ENCODE results near the gene PAPSS1. TPM values are rescaled to one million over a fixed set of nuclear protein-coding genes. Genes with fewer than 3 reads are reported as not detected.

Gene PAPSS1
- total RNA-seq, 1 experiment from 2014 or later = 59.0 TPM

DNA sequence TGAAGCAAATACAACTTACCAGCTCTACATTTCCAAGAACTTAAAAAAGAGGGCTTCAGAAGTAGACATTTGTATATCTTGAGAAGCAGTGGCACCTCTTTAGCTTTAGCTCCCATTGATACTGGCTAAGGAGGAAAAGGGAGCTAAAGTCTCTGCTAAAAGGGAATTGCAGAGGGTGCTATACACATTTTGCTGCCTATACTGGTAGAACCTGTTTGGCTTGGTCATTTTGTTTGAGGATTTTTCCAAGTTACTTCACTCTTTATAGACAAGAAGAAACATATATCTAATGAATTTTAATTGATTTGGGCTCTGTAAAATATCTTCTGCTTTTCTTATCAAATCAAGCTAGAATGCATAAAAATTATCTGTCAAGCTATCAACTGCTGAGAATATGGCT is 11.8 kb downstream of the PAPSS1 start:
- no peaks in the 10 kb centered on the region for H4K20me1 ChIP-seq (ENCODE audit: insufficient read depth)
- no peak overlapping the region for H3K9ac ChIP-seq (ENCODE audit: low read length)
- ATAC-seq (no peak), DNase-seq (ENCODE audit: low read depth, low spot score) (no peak)
- CTCF ChIA-PET = interaction anchor here (1.2 kb wide), 1 partner anchor 12 kb away, joined by 4 read pairs; the partner anchor contains the start of gene PAPSS1
- POLR2A ChIA-PET = no interaction called here
- TF ChIP-seq ZFX (IDR thresholded peaks at IDR 0.05) = no peak
- TF ChIP-seq EZH2phosphoT487 (IDR thresholded peaks at IDR 0.05; ENCODE audit: borderline replicate concordance) = no peak
- no peak for TF ChIP-seq TCF7L2 (IDR thresholded peaks at IDR 0.05; ENCODE audit: borderline replicate concordance, extremely low read depth, insufficient read depth, insufficient read length)
- no peak for TF ChIP-seq RAD21 (IDR thresholded peaks at IDR 0.05; ENCODE audit: low read depth)
- TF ChIP-seq FOSL1 (IDR thresholded peaks at IDR 0.05; ENCODE audit: low read depth) = no peak
- no peak for TF ChIP-seq POLR2AphosphoS5 (IDR thresholded peaks at IDR 0.05; ENCODE audit: low read depth, low read length)
- TF ChIP-seq, protein P1, sequence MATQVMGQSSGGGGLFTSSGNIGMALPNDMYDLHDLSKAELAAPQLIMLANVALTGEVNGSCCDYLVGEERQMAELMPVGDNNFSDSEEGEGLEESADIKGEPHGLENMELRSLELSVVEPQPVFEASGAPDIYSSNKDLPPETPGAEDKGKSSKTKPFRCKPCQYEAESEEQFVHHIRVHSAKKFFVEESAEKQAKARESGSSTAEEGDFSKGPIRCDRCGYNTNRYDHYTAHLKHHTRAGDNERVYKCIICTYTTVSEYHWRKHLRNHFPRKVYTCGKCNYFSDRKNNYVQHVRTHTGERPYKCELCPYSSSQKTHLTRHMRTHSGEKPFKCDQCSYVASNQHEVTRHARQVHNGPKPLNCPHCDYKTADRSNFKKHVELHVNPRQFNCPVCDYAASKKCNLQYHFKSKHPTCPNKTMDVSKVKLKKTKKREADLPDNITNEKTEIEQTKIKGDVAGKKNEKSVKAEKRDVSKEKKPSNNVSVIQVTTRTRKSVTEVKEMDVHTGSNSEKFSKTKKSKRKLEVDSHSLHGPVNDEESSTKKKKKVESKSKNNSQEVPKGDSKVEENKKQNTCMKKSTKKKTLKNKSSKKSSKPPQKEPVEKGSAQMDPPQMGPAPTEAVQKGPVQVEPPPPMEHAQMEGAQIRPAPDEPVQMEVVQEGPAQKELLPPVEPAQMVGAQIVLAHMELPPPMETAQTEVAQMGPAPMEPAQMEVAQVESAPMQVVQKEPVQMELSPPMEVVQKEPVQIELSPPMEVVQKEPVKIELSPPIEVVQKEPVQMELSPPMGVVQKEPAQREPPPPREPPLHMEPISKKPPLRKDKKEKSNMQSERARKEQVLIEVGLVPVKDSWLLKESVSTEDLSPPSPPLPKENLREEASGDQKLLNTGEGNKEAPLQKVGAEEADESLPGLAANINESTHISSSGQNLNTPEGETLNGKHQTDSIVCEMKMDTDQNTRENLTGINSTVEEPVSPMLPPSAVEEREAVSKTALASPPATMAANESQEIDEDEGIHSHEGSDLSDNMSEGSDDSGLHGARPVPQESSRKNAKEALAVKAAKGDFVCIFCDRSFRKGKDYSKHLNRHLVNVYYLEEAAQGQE (IDR thresholded peaks at IDR 0.05; ENCODE audit: low read depth) = no peak
- no peak for TF ChIP-seq ZNF274 (IDR thresholded peaks at IDR 0.05; ENCODE audit: low read depth, low read length)
- TF ChIP-seq EGR1 (IDR thresholded peaks at IDR 0.05; ENCODE audit: low read depth) = no peak
- TF ChIP-seq, protein P2, sequence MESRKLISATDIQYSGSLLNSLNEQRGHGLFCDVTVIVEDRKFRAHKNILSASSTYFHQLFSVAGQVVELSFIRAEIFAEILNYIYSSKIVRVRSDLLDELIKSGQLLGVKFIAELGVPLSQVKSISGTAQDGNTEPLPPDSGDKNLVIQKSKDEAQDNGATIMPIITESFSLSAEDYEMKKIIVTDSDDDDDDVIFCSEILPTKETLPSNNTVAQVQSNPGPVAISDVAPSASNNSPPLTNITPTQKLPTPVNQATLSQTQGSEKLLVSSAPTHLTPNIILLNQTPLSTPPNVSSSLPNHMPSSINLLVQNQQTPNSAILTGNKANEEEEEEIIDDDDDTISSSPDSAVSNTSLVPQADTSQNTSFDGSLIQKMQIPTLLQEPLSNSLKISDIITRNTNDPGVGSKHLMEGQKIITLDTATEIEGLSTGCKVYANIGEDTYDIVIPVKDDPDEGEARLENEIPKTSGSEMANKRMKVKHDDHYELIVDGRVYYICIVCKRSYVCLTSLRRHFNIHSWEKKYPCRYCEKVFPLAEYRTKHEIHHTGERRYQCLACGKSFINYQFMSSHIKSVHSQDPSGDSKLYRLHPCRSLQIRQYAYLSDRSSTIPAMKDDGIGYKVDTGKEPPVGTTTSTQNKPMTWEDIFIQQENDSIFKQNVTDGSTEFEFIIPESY (IDR thresholded peaks at IDR 0.05; ENCODE audit: extremely low read depth, insufficient replicate concordance, low read length) = no peak
- TF ChIP-seq EZH2 (IDR thresholded peaks at IDR 0.05) = no peak
- TF ChIP-seq POLR2A (IDR thresholded peaks at IDR 0.05; ENCODE audit: borderline replicate concordance, extremely low read depth, insufficient read depth, insufficient read length) = no peak
- TF ChIP-seq, protein P3, sequence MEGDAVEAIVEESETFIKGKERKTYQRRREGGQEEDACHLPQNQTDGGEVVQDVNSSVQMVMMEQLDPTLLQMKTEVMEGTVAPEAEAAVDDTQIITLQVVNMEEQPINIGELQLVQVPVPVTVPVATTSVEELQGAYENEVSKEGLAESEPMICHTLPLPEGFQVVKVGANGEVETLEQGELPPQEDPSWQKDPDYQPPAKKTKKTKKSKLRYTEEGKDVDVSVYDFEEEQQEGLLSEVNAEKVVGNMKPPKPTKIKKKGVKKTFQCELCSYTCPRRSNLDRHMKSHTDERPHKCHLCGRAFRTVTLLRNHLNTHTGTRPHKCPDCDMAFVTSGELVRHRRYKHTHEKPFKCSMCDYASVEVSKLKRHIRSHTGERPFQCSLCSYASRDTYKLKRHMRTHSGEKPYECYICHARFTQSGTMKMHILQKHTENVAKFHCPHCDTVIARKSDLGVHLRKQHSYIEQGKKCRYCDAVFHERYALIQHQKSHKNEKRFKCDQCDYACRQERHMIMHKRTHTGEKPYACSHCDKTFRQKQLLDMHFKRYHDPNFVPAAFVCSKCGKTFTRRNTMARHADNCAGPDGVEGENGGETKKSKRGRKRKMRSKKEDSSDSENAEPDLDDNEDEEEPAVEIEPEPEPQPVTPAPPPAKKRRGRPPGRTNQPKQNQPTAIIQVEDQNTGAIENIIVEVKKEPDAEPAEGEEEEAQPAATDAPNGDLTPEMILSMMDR (IDR thresholded peaks at IDR 0.05 in 2 of 3, conservative IDR thresholded peaks at IDR 0.05 in 1 of 3; ENCODE audit: borderline replicate concordance in 1 of 3, insufficient read depth in 1 of 3, low read depth in 2 of 3, low read length in 2 of 3) = no peak
- H3K9me3 ChIP-seq (ENCODE audit: control insufficient read depth in 1 of 2, insufficient read depth in 1 of 2, low read depth in 1 of 2, low read length in 2 of 2) = peaks cover 5 to 6% of the 10 kb centered on the region in 2 experiments; a peak in 3 of 4 replicates
- H3K4me1 ChIP-seq (ENCODE audit: control insufficient read depth in 1 of 2, insufficient read depth in 2 of 2, low read length in 2 of 2) = peaks cover 0 to 9% of the 10 kb centered on the region in 2 experiments; a peak in 1 of 4 replicates
- no peak overlapping the region for H3K4me3 ChIP-seq (replicated peaks in 1 of 2; ENCODE audit: low read depth in 1 of 2, low read length in 2 of 2)
- no peaks in the 10 kb centered on the region for H3K36me3 ChIP-seq (ENCODE audit: control insufficient read depth in 1 of 2, insufficient read depth in 2 of 2, low read length in 2 of 2)
- no TSS peak for BruUV-seq (replicated peaks)
- H3K27me3 ChIP-seq (ENCODE audit: insufficient read depth, low read length) = no peaks in the 10 kb centered on the region
- intact Hi-C loops (cut with micrococcal nuclease) = no loop called here
- no peak overlapping the region for H2AFZ ChIP-seq (ENCODE audit: low read depth, low read length, poor library complexity, severe bottlenecking)
- RAD21 ChIA-PET (ENCODE audit: low non-redundant PET in 1 of 2, low total read pairs in 2 of 2, uncharacterized antibody in 2 of 2, unreplicated experiment in 2 of 2) = no interaction called here
- no peak overlapping the region for H3K4me2 ChIP-seq (ENCODE audit: low read length)
- H3K79me2 ChIP-seq (ENCODE audit: insufficient read depth, low read length) = peaks cover 36% of the 10 kb centered on the region
- H3K9me2 ChIP-seq (ENCODE audit: insufficient read depth) = no peaks in the 10 kb centered on the region
- H3K27ac ChIP-seq (ENCODE audit: low read depth, low read length) = no peak overlapping the region

All from HCT116 (cell line).